Measurements from ENCODE around the gene SLC23A1. TPM values are rescaled to one million over a fixed set of nuclear protein-coding genes. Genes with fewer than 3 reads are reported as not detected.

The SLC23A1 gene
- total RNA-seq (1 to 10 TPM; 1.3 to 4.4 TPM), polyA plus RNA-seq (under 1 TPM; 0.30 to 0.32 TPM)
- long read RNA-seq, donor 1: 0 reads
- long read RNA-seq, donor 2: 0 reads
- long read RNA-seq, donor 3: 0 reads
- long read RNA-seq, donor 4: 0 reads
- long read RNA-seq, donor 5: 0 reads

DNA sequence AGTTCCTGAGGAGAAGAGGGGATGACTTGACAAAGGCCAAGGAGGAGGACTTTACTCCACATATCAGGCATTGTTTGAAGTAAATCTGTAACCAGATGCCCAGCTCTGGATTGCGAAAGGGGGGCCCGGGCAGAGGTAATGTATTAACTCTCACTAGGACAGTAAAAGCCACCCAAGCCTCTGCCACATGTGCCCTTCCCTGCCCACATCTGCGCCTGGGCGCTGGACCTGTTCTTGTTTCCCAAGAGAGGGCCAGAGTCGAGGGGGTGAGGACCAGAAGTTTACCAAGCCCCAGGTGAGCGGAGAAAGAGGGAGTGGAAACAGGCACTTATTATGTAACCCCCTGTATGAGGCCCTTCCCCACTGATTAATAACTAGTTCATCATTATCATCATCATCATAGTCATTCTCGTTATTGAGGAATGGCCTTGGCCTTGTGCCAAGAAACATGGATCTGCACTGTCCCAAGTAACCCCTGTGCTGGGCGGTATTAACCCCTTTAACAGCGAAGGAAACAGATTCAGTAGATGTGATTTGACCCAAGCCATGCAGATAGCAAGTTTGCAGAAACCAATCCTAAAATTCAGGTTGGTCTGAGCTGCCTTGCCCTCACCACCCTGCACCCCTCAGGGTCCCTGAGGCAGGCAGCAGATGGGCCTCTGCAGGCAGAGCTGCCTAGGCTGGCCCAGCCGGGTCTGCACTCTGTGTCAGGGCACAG is at the start of gene SLC23A1:
Gene SLC23A1, minus strand, starts transcription at position 23 of the 718 bp plus-strand sequence. CDS start 44 bp downstream, outside the sequence.
- Histone ChIP-seq H3K4me3 (no peak within 1 kb of the TSS), H3K9ac (ENCODE audit: insufficient read depth in 1 of 2, low read length in 2 of 2) (no peak within 1 kb of the TSS), H3K27ac (ENCODE audit: low read depth in 1 of 2, low read length in 1 of 2) (no peak within 1 kb of the TSS), H3K4me1 (ENCODE audit: control insufficient read depth in 5 of 5, insufficient read depth in 5 of 5, low read length in 5 of 5) (peaks cover 0 to 11% (median 4%) of the 10 kb centered on the region in 5 donors), H3K27me3 (ENCODE audit: control insufficient read depth in 3 of 3, insufficient read depth in 3 of 3, low read length in 2 of 3) (no peaks in the 10 kb centered on the region), H3K36me3 (ENCODE audit: control insufficient read depth in 4 of 4, insufficient read depth in 4 of 4, low read length in 4 of 4) (no peaks in the 10 kb centered on the region), H3K9me3 (ENCODE audit: control insufficient read depth in 4 of 4, insufficient read depth in 3 of 4, low read length in 3 of 4) (no peaks in the 10 kb centered on the region)
- ATAC-seq (ENCODE audit: insufficient read depth, low FRiP score) (no peak), DNase-seq (peak in 1 of 3 donors; percentile 23)
- WGBS, 2 donors: 63 to 69% methylated on average over 10 of the region's 10 CpGs
- TF ChIP-seq, protein P1, sequence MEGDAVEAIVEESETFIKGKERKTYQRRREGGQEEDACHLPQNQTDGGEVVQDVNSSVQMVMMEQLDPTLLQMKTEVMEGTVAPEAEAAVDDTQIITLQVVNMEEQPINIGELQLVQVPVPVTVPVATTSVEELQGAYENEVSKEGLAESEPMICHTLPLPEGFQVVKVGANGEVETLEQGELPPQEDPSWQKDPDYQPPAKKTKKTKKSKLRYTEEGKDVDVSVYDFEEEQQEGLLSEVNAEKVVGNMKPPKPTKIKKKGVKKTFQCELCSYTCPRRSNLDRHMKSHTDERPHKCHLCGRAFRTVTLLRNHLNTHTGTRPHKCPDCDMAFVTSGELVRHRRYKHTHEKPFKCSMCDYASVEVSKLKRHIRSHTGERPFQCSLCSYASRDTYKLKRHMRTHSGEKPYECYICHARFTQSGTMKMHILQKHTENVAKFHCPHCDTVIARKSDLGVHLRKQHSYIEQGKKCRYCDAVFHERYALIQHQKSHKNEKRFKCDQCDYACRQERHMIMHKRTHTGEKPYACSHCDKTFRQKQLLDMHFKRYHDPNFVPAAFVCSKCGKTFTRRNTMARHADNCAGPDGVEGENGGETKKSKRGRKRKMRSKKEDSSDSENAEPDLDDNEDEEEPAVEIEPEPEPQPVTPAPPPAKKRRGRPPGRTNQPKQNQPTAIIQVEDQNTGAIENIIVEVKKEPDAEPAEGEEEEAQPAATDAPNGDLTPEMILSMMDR (IDR thresholded peaks at IDR 0.05; ENCODE audit: control extremely low read depth, extremely low read depth): no peak

DNA sequence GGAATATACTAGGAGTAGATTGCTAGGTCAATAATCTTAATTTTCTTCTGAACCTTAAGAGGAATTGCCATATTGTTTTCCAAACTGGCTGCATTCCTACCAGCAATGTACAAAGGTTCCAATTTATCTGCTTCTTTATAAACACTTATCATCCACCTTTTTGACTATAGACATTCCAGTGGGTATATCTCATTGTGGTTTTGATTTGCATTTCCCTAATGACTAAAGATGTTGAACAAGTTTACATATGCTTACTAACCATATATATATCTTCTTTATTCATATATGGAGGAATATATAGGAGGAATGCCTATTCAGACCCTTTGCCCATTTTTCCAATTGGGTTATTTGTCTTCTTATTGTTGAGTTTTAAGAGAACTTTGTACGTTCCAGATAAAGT is 48.6 kb upstream of the SLC23A1 start:
- WGBS, 2 donors: 88% methylated on average over 1 of the region's 1 CpG
- TF ChIP-seq, protein P1 (IDR thresholded peaks at IDR 0.05; ENCODE audit: control extremely low read depth, extremely low read depth): no peak
- H3K36me3 ChIP-seq (ENCODE audit: control insufficient read depth in 4 of 4, insufficient read depth in 4 of 4, low read length in 4 of 4): peaks cover 6 to 17% (median 9%) of the 10 kb centered on the region in 4 donors
- no peak overlapping the region for H3K4me3 ChIP-seq
- ATAC-seq (ENCODE audit: insufficient read depth, low FRiP score): no peak
- DNase-seq: no peak
- no peak overlapping the region for H3K27ac ChIP-seq (ENCODE audit: low read depth in 1 of 2, low read length in 1 of 2)
- no peaks in the 10 kb centered on the region for H3K9me3 ChIP-seq (ENCODE audit: control insufficient read depth in 4 of 4, insufficient read depth in 3 of 4, low read length in 3 of 4)
- H3K27me3 ChIP-seq (ENCODE audit: control insufficient read depth in 3 of 3, insufficient read depth in 3 of 3, low read length in 2 of 3): no peaks in the 10 kb centered on the region
- no peak overlapping the region for H3K9ac ChIP-seq (ENCODE audit: insufficient read depth in 1 of 2, low read length in 2 of 2)
- no peaks in the 10 kb centered on the region for H3K4me1 ChIP-seq (ENCODE audit: control insufficient read depth in 5 of 5, insufficient read depth in 5 of 5, low read length in 5 of 5)

DNA sequence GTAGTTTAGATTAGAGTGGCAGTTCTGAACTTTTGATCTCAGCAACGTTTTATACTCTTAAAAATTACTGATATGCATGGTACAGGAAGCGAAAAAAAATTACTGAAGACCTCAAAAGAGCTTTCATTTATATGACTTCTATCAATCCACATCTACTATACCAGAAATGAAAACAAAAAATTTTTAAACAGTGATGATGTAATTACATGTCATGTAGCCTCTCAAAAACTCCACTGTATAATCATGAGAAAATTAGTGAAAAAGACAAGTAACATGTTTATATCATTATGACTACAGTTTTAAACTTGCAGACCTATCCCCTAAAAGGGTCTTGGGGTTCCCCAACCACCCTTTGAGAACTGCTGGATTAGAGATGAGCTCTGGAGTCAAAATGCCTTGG is 46.9 kb upstream of the SLC23A1 start:
- Histone ChIP-seq H3K27me3 (ENCODE audit: control insufficient read depth in 3 of 3, insufficient read depth in 3 of 3, low read length in 2 of 3) (no peaks in the 10 kb centered on the region), H3K9ac (ENCODE audit: insufficient read depth in 1 of 2, low read length in 2 of 2) (no peak overlapping the region), H3K4me1 (ENCODE audit: control insufficient read depth in 5 of 5, insufficient read depth in 5 of 5, low read length in 5 of 5) (no peaks in the 10 kb centered on the region), H3K4me3 (no peak overlapping the region), H3K36me3 (ENCODE audit: control insufficient read depth in 4 of 4, insufficient read depth in 4 of 4, low read length in 4 of 4) (peaks cover 6 to 21% (median 17%) of the 10 kb centered on the region in 4 donors), H3K9me3 (ENCODE audit: control insufficient read depth in 4 of 4, insufficient read depth in 3 of 4, low read length in 3 of 4) (no peaks in the 10 kb centered on the region), H3K27ac (ENCODE audit: low read depth in 1 of 2, low read length in 1 of 2) (no peak overlapping the region)
- whole genome bisulfite sequencing, 2 donors: 78 to 88% methylated on average over 2 of the region's 2 CpGs
- TF ChIP-seq, protein P1 (IDR thresholded peaks at IDR 0.05; ENCODE audit: control extremely low read depth, extremely low read depth): no peak
- DNase-seq (no peak), ATAC-seq (ENCODE audit: insufficient read depth, low FRiP score) (no peak)
